RCC 7860 (cell line): ENCODE measurements around the gene RERE.

Source experiments
- DNase-seq: peaks from one replicate; pipeline ENCODE4 v3.0.0-alpha.2; 2015; ENCODE audit warnings: low spot score
- FAIRE-seq: peaks from 2 replicates; lab custom pipeline; 2012; peaks lifted over from hg19 to GRCh38; lab: Jason Lieb, UNC

RERE gene

GRCh38 chr1:8422510-8423268 is 394.8 kb downstream of the RERE start:
- DNase-seq (no peak), FAIRE-seq (no peak)

- no peak for DNase-seq
- FAIRE-seq: no peak
Observed at GRCh38 chr1:8421721-8422120, 395.7 kb downstream of the RERE start.

GRCh38 chr1:8420318-8420717 is 397.1 kb downstream of the RERE start:
- DNase-seq (no peak), FAIRE-seq (peak; percentile 43)

- DNase-seq: no peak
- no peak for FAIRE-seq
Observed at GRCh38 chr1:8419861-8420260, 397.6 kb downstream of the RERE start.

GRCh38 chr1:8419172-8419571 is 398.3 kb downstream of the RERE start:
- FAIRE-seq: no peak
- DNase-seq: no peak

- DNase-seq (no peak), FAIRE-seq (no peak)
Observed at GRCh38 chr1:8418301-8418700, 399.1 kb downstream of the RERE start.

- DNase-seq (no peak), FAIRE-seq (no peak)
Observed at GRCh38 chr1:8417625-8418024, 399.8 kb downstream of the RERE start.

- DNase-seq: no peak
- FAIRE-seq: no peak
Observed at GRCh38 chr1:8416881-8417280, 400.6 kb downstream of the RERE start.

GRCh38 chr1:8415526-8416278 is 401.7 kb downstream of the RERE start:
- no peak for FAIRE-seq
- no peak for DNase-seq

- DNase-seq (peak; percentile 63), FAIRE-seq (peak; percentile 85)
Observed at GRCh38 chr1:8412183-8412831, 405.1 kb downstream of the RERE start.

GRCh38 chr1:8411803-8412182 is 405.6 kb downstream of the RERE start:
- no peak for FAIRE-seq

GRCh38 chr1:8410791-8411190 is 406.6 kb downstream of the RERE start:
- FAIRE-seq (no peak), DNase-seq (no peak)

More at GRCh38 chr1:8411803-8412182, 405.6 kb downstream of the RERE start:
- DNase-seq: no peak

- DNase-seq (no peak), FAIRE-seq (no peak)
Observed at GRCh38 chr1:8409606-8410005, 407.8 kb downstream of the RERE start.

- DNase-seq (peak; percentile 54), FAIRE-seq (peak; percentile 52)
Observed at GRCh38 chr1:8409106-8409505, 408.3 kb downstream of the RERE start.

GRCh38 chr1:8408151-8408839 is 409.1 kb downstream of the RERE start:
- peak; percentile 25 for DNase-seq
- FAIRE-seq: peak; percentile 78

GRCh38 chr1:8407652-8408051 is 409.8 kb downstream of the RERE start:
- FAIRE-seq (no peak), DNase-seq (no peak)

- FAIRE-seq (no peak), DNase-seq (no peak)
Observed at GRCh38 chr1:8406960-8407359, 410.5 kb downstream of the RERE start.

GRCh38 chr1:8406011-8406410 is 411.4 kb downstream of the RERE start:
- no peak for FAIRE-seq
- DNase-seq: no peak

GRCh38 chr1:8404460-8405370 is 412.7 kb downstream of the RERE start:
- FAIRE-seq (no peak), DNase-seq (no peak)

- FAIRE-seq (no peak), DNase-seq (no peak)
Observed at GRCh38 chr1:8402109-8402710, 415.2 kb downstream of the RERE start.
